HepG2 (cell line): Measurements from ENCODE around the gene HERC5. TPM values are rescaled to one million over a fixed set of nuclear protein-coding genes. Genes with fewer than 3 reads are reported as not detected.

ENCODE experiments used
- ATF7-NPFF ChIP-seq: sonication (generic); formaldehyde crosslinking; IDR thresholded peaks from 2 replicates; pipeline ENCODE4 v1.8.1; 2023; ENCODE audit warnings: mild to moderate bottlenecking, low read depth, missing genetic modification reagents, moderate library complexity
- CBX2 ChIP-seq, 2 experiments: fragments of 200-600 bp in 1 of 2; sonication (generic); formaldehyde crosslinking in 1 of 2; IDR thresholded peaks; 2 replicates each; pipeline versions ENCODE4 v1.7.0 to v1.8.1; 2018 to 2022; ENCODE audit warnings: low read depth in 2 of 2, low read length in 1 of 2, mild to moderate bottlenecking in 1 of 2, missing genetic modification reagents in 1 of 2
- FOSL2 ChIP-seq: sonication (generic); formaldehyde crosslinking; IDR thresholded peaks from 2 replicates; pipeline ENCODE4 v1.4.0; 2020; ENCODE audit warnings: missing genetic modification reagents
- HMGXB4 ChIP-seq, 2 experiments: sonication (generic) in 1 of 2; formaldehyde crosslinking in 1 of 2; IDR thresholded peaks; 2 replicates each; pipeline versions ENCODE4 v1.4.0 to v1.6.1; 2018 to 2020; ENCODE audit warnings: missing genetic modification reagents in 2 of 2, borderline replicate concordance in 1 of 2, low read depth in 1 of 2, mild to moderate bottlenecking in 1 of 2, missing biosample characterization in 1 of 2
- HOXA7 ChIP-seq: sonication (generic); formaldehyde crosslinking; IDR thresholded peaks from 2 replicates; pipeline ENCODE4 v1.8.1; 2022; ENCODE audit warnings: mild to moderate bottlenecking, missing genetic modification reagents, moderate library complexity
- MIER3 ChIP-seq: IDR thresholded peaks from 2 replicates; pipeline ENCODE4 v1.6.1; 2016; ENCODE audit warnings: missing compliant biosample characterization, borderline replicate concordance
- MTF2 ChIP-seq: sonication (generic); formaldehyde crosslinking; IDR thresholded peaks from 2 replicates; pipeline ENCODE4 v1.5.0; 2020; ENCODE audit warnings: missing genetic modification reagents, borderline replicate concordance
- TBL1XR1 ChIP-seq: fragments of 150-350 bp; IDR thresholded peaks from 2 replicates; pipeline ENCODE4 v1.6.1; 2014; ENCODE audit warnings: borderline replicate concordance, low read length; ENCODE audit not compliant: partially characterized antibody
- UBTF ChIP-seq: sonication (generic); formaldehyde crosslinking; IDR thresholded peaks from 2 replicates; pipeline ENCODE4 v1.4.0; 2020; ENCODE audit warnings: mild to moderate bottlenecking, missing genetic modification reagents
- ZBTB20 ChIP-seq: sonication (generic); formaldehyde crosslinking; IDR thresholded peaks from 2 replicates; pipeline ENCODE4 v1.8.1; 2023; ENCODE audit warnings: missing genetic modification reagents, low read depth, mild to moderate bottlenecking, borderline replicate concordance
- ZNF234 ChIP-seq: sonication (generic); formaldehyde crosslinking; conservative IDR thresholded peaks from 2 replicates; pipeline ENCODE4 v1.5.1; 2020; ENCODE audit warnings: mild to moderate bottlenecking, missing genetic modification reagents
- ZNF337 ChIP-seq: sonication (generic); formaldehyde crosslinking; IDR thresholded peaks from 2 replicates; pipeline ENCODE4 v1.5.1; 2020; ENCODE audit warnings: missing genetic modification reagents, low read depth, mild to moderate bottlenecking, borderline replicate concordance
- ZNF572 ChIP-seq: sonication (generic); formaldehyde crosslinking; IDR thresholded peaks from 2 replicates; pipeline ENCODE4 v1.5.1; 2020; ENCODE audit warnings: mild to moderate bottlenecking, missing genetic modification reagents
- ZNF768 ChIP-seq: sonication (generic); formaldehyde crosslinking; IDR thresholded peaks from 2 replicates; pipeline ENCODE4 v1.4.0; 2020; ENCODE audit warnings: missing genetic modification reagents
- polyA plus RNA-seq, 8 experiments: library from polyadenylated mRNA; depleted of rRNA in 3 of 8; stranded (reverse) in 7 of 8; unstranded in 1 of 8; fragments of >200 nt; fragmentation: Illumina TruSeq in 4 of 8; extraction: Trizol in 4 of 8; gene quantifications; 2 replicates each; pipeline versions ENCODE4 v1.2.1 to v1.2.3, GENCODE V29; 2011 to 2016; ENCODE audit warnings: low read depth in 4 of 8, missing spikeins in 1 of 8, mixed read lengths in 1 of 8; ENCODE audit not compliant: insufficient read depth in 1 of 8
- total RNA-seq, 5 experiments: library from RNA; depleted of rRNA; stranded (reverse); fragments of >200 nt; fragmentation: Illumina TruSeq; extraction: Trizol; gene quantifications; 2 replicates each; pipeline ENCODE4 v1.2.3, GENCODE V29; 2016; ENCODE audit warnings: low read depth in 1 of 5
- TF ChIP-seq, protein P1 (sequence below): sonication (generic); formaldehyde crosslinking; IDR thresholded peaks from 2 replicates; pipeline ENCODE4 v1.8.1; 2022; ENCODE audit warnings: low read depth, mild to moderate bottlenecking, missing genetic modification reagents
- TF ChIP-seq, protein P2 (sequence below): sonication (generic); formaldehyde crosslinking; conservative IDR thresholded peaks from 2 replicates; pipeline ENCODE4 v1.4.0; 2020; ENCODE audit warnings: mild to moderate bottlenecking, missing genetic modification reagents, moderate library complexity
- TF ChIP-seq, protein P3 (sequence below): IDR thresholded peaks from 2 replicates; pipeline ENCODE4 v1.6.1; 2012; ENCODE audit warnings: inconsistent platforms

HERC5 gene
- total and polyA plus RNA-seq, 2 of the 13 experiments (the other 11 are each of a cell fraction or from before 2014, with no cell fraction given) = 0.13 to 0.33 TPM

GRCh38 chr4:88456670-88457306 lies at the start of gene HERC5 (continued):
- no peak for TF ChIP-seq ZBTB20 (CRISPR knock-in tag)
- 0 out of 2 replicates have a peak, but pooled peaks have one; percentile 11 for TF ChIP-seq ZNF768 (CRISPR knock-in tag)
- peak; percentile 26; the same call in 1 of the 2 replicates for TF ChIP-seq MIER3 (CRISPR knock-in tag)
- peak; percentile 31; the same call in 1 of the 2 replicates for TF ChIP-seq MTF2 (CRISPR knock-in tag)
- TF ChIP-seq, protein P1, sequence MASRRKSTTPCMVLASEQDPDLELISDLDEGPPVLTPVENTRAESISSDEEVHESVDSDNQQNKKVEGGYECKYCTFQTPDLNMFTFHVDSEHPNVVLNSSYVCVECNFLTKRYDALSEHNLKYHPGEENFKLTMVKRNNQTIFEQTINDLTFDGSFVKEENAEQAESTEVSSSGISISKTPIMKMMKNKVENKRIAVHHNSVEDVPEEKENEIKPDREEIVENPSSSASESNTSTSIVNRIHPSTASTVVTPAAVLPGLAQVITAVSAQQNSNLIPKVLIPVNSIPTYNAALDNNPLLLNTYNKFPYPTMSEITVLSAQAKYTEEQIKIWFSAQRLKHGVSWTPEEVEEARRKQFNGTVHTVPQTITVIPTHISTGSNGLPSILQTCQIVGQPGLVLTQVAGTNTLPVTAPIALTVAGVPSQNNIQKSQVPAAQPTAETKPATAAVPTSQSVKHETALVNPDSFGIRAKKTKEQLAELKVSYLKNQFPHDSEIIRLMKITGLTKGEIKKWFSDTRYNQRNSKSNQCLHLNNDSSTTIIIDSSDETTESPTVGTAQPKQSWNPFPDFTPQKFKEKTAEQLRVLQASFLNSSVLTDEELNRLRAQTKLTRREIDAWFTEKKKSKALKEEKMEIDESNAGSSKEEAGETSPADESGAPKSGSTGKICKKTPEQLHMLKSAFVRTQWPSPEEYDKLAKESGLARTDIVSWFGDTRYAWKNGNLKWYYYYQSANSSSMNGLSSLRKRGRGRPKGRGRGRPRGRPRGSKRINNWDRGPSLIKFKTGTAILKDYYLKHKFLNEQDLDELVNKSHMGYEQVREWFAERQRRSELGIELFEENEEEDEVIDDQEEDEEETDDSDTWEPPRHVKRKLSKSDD (CRISPR knock-in tag) = peak; percentile 70
- peak; percentile 91 for TF ChIP-seq ZNF234 (CRISPR knock-in tag)
- TF ChIP-seq, protein P2, sequence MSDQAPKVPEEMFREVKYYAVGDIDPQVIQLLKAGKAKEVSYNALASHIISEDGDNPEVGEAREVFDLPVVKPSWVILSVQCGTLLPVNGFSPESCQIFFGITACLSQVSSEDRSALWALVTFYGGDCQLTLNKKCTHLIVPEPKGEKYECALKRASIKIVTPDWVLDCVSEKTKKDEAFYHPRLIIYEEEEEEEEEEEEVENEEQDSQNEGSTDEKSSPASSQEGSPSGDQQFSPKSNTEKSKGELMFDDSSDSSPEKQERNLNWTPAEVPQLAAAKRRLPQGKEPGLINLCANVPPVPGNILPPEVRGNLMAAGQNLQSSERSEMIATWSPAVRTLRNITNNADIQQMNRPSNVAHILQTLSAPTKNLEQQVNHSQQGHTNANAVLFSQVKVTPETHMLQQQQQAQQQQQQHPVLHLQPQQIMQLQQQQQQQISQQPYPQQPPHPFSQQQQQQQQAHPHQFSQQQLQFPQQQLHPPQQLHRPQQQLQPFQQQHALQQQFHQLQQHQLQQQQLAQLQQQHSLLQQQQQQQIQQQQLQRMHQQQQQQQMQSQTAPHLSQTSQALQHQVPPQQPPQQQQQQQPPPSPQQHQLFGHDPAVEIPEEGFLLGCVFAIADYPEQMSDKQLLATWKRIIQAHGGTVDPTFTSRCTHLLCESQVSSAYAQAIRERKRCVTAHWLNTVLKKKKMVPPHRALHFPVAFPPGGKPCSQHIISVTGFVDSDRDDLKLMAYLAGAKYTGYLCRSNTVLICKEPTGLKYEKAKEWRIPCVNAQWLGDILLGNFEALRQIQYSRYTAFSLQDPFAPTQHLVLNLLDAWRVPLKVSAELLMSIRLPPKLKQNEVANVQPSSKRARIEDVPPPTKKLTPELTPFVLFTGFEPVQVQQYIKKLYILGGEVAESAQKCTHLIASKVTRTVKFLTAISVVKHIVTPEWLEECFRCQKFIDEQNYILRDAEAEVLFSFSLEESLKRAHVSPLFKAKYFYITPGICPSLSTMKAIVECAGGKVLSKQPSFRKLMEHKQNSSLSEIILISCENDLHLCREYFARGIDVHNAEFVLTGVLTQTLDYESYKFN (CRISPR knock-in tag) = peak; percentile 52
- peak; percentile 70 for TF ChIP-seq UBTF
- no peak for TF ChIP-seq CBX2 (IDR thresholded peaks at IDR 0.05; ENCODE audit: low read depth, low read length)
- TF ChIP-seq CBX2 (CRISPR knock-in tag; IDR thresholded peaks at IDR 0.05; ENCODE audit: low read depth) = peak; percentile 61
- TF ChIP-seq ZNF337 = no peak
- TF ChIP-seq, protein P3, sequence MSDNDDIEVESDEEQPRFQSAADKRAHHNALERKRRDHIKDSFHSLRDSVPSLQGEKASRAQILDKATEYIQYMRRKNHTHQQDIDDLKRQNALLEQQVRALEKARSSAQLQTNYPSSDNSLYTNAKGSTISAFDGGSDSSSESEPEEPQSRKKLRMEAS = peak; percentile 91
- peak; percentile 83; the same call in 1 of the 2 replicates for TF ChIP-seq ZNF572 (CRISPR knock-in tag)
- peak; percentile 69 for TF ChIP-seq FOSL2 (CRISPR knock-in tag)
- peak; percentile 69 to 82; a peak in 3 of 4 replicates for TF ChIP-seq HMGXB4 (CRISPR knock-in tag; IDR thresholded peaks at IDR 0.05; ENCODE audit: borderline replicate concordance in 1 of 2, low read depth in 1 of 2)
- TF ChIP-seq HOXA7 = no peak
- peak; percentile 33 for TF ChIP-seq ATF7-NPFF (CRISPR knock-in tag)
- peak; percentile 89 for TF ChIP-seq TBL1XR1
